ENCODE data around the gene PPP2R2D. TPM values are rescaled to one million over a fixed set of nuclear protein-coding genes. Genes with fewer than 3 reads are reported as not detected.

Gene PPP2R2D
- total RNA-seq, 2 donors from 2014 or later, result 43.1 to 52.4 TPM

DNA sequence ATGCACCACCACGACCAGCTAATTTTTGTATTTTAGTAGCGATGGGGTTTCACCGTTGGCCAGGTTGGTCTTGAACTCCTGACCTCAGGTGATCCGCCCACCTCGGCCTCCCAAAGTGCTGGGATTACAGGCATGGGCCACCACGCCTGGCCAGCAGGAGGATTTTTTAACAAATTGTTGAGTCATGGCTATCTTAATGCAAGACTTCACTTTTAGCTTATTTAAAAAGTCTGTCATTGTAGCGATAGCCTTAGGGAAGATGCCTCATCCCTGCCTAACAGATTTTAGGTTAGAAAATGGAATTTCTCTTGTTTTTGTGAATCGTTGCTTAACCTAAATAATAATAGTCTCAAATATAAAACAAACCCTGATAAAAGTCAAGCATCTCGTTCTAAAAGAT lies 35.5 kb downstream of the PPP2R2D start:
- Histone ChIP-seq H3K27me3 (no peaks in the 10 kb centered on the region), H3K4me3 (no peak overlapping the region), H3K4me1 (peaks cover 24% of the 10 kb centered on the region), H3K27ac (no peak overlapping the region), H3K36me3 (replicated peaks in 1 of 2; ENCODE audit: insufficient read depth in 1 of 2, low read depth in 2 of 2) (peaks cover 0 to 13% of the 10 kb centered on the region in 2 donors), H3K9me3 (no peaks in the 10 kb centered on the region)
- ATAC-seq, result no peak
- intact Hi-C loops (cut with DNase I), result no loop called here
- WGBS, 2 donors, result 90 to 91% methylated on average over 9 of the region's 9 CpGs
- peak in 1 of 4 donors; percentile 9 for DNase-seq
- TF ChIP-seq POLR2A (IDR thresholded peaks at IDR 0.05), result no peak
- TF ChIP-seq, protein P1, sequence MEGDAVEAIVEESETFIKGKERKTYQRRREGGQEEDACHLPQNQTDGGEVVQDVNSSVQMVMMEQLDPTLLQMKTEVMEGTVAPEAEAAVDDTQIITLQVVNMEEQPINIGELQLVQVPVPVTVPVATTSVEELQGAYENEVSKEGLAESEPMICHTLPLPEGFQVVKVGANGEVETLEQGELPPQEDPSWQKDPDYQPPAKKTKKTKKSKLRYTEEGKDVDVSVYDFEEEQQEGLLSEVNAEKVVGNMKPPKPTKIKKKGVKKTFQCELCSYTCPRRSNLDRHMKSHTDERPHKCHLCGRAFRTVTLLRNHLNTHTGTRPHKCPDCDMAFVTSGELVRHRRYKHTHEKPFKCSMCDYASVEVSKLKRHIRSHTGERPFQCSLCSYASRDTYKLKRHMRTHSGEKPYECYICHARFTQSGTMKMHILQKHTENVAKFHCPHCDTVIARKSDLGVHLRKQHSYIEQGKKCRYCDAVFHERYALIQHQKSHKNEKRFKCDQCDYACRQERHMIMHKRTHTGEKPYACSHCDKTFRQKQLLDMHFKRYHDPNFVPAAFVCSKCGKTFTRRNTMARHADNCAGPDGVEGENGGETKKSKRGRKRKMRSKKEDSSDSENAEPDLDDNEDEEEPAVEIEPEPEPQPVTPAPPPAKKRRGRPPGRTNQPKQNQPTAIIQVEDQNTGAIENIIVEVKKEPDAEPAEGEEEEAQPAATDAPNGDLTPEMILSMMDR (IDR thresholded peaks at IDR 0.05), result no peak

DNA sequence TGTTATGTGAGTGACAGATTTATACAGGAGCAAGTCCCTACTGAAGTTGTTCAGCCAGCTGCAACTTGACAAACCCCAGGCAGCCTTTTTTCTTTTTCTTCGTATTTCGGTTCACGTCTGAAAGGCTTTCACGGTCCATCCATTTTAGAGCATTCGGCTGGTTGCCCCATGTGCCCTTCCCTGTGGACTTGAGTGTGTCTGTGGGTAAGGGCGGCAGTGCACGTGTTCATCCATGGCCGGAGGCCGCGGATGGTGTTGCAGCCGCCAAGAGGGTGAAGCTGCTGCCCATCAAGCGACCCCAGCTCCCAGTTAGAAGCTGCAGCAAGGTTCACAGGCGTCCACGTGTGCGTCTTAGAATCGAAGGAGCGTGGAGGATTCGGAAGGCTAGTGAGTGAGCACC lies 35.9 kb downstream of the PPP2R2D start:
- Histone ChIP-seq H3K4me3 (no peak overlapping the region), H3K36me3 (replicated peaks in 1 of 2; ENCODE audit: insufficient read depth in 1 of 2, low read depth in 2 of 2) (peaks cover 0 to 13% of the 10 kb centered on the region in 2 donors), H3K27ac (no peak overlapping the region), H3K4me1 (peaks cover 22% of the 10 kb centered on the region), H3K27me3 (no peaks in the 10 kb centered on the region), H3K9me3 (no peaks in the 10 kb centered on the region)
- TF ChIP-seq, protein P1 (IDR thresholded peaks at IDR 0.05), result no peak
- TF ChIP-seq POLR2A (IDR thresholded peaks at IDR 0.05), result no peak
- 95 to 97% methylated on average over 17 to 18 of the region's 18 CpGs for WGBS, 2 donors
- DNase-seq (peak in 1 of 4 donors; percentile 8), ATAC-seq (no peak)
- intact Hi-C loops (cut with DNase I), result no loop called here

DNA sequence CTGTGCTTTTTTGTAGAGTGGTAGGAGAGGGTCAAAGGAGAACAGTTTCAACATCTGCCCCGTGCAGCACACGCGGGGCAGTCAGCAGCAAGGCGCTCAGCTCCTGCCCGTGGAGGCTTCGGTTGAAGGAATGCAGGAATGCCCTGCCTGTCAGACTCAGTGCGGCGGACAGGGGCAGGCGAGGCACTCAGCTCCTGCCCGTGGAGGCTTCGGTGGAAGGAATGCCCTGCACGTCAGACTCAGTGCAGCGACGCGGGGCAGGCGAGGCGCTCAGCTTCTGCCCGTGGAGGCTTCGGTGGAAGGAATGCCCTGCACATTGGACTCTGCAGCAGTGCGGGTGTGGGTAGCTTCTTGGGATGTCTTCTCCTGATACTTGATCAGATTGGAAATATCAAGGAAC lies 37.0 kb downstream of the PPP2R2D start:
- no peak for TF ChIP-seq POLR2A (IDR thresholded peaks at IDR 0.05)
- ATAC-seq (no peak), DNase-seq (no peak)
- no peaks in the 10 kb centered on the region for H3K9me3 ChIP-seq
- peaks cover 0 to 13% of the 10 kb centered on the region in 2 donors for H3K36me3 ChIP-seq (replicated peaks in 1 of 2; ENCODE audit: insufficient read depth in 1 of 2, low read depth in 2 of 2)
- H3K4me3 ChIP-seq, result no peak overlapping the region
- intact Hi-C loops (cut with DNase I), result no loop called here
- peaks cover 17% of the 10 kb centered on the region for H3K4me1 ChIP-seq
- H3K27me3 ChIP-seq, result no peaks in the 10 kb centered on the region
- WGBS, 2 donors, result 90 to 91% methylated on average over 19 to 20 of the region's 20 CpGs
- H3K27ac ChIP-seq, result no peak overlapping the region

DNA sequence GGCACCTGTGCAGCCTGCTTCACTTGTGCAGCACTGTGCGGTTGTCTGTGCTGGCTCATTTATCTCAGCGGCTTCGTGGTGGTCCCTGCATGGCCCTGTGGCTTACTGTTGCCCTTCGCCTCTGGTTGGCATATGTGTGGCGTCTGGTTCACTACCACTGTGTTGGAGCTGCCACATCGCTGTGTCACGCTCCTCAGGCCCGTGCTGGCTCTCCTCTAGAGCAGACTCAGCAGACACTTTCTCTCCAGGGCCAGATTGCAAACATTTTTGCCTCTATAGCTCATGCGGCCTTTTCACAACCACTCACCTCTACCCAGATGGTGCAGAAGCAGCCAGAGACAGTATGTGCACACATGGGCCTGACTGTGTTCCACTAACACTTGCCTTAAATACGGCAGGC lies 37.9 kb downstream of the PPP2R2D start:
- ATAC-seq (no peak), DNase-seq (peak in 1 of 4 donors; percentile 9)
- Histone ChIP-seq H3K4me3 (no peak overlapping the region), H3K4me1 (peaks cover 18% of the 10 kb centered on the region), H3K9me3 (no peaks in the 10 kb centered on the region), H3K36me3 (replicated peaks in 1 of 2; ENCODE audit: insufficient read depth in 1 of 2, low read depth in 2 of 2) (peaks cover 0 to 13% of the 10 kb centered on the region in 2 donors), H3K27me3 (no peaks in the 10 kb centered on the region), H3K27ac (no peak overlapping the region)
- intact Hi-C loops (cut with DNase I), result no loop called here
- TF ChIP-seq, protein P1 (IDR thresholded peaks at IDR 0.05), result no peak
- no peak for TF ChIP-seq POLR2A (IDR thresholded peaks at IDR 0.05)
- 95% methylated on average over 9 to 10 of the region's 10 CpGs for WGBS, 2 donors

DNA sequence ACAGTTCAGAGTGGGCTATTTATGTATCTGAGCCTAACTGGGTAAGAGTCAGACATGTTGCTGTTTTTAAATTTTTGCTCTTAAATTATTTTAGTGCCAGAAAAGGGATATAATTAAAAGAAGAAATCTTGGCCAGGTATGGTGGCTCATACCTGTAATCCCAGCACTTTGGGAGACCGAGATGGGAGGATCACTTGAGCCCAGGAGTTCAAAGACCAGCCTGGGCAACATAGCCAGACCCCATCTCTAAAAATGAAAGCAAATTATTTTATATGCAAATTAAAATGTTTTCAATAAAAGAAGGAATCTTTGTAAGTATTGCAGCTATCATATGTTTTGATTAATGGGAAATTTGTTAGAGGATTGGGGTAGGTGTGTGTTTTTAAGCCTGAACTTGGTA lies 41.6 kb downstream of the PPP2R2D start:
- intact Hi-C loops (cut with DNase I), result no loop called here
- Histone ChIP-seq H3K4me1 (peaks cover 56% of the 10 kb centered on the region), H3K4me3 (no peak overlapping the region), H3K9me3 (no peaks in the 10 kb centered on the region), H3K27ac (peak overlapping the region in 1 of 4 donors; percentile 7), H3K27me3 (no peaks in the 10 kb centered on the region), H3K36me3 (replicated peaks in 1 of 2; ENCODE audit: insufficient read depth in 1 of 2, low read depth in 2 of 2) (peaks cover 0 to 11% of the 10 kb centered on the region in 2 donors)
- no peak for DNase-seq
- TF ChIP-seq, protein P1 (IDR thresholded peaks at IDR 0.05), result no peak
- TF ChIP-seq POLR2A (IDR thresholded peaks at IDR 0.05), result no peak
- 95% methylated on average over 1 of the region's 1 CpG for WGBS, 2 donors
- ATAC-seq, result no peak

Data from body of pancreas (tissue), 4 donors.